IPS-18c (cell line): ENCODE measurements around the gene TCF7L2.
A peak's percentile ranks its signal among the peaks of the same experiment; 100 is the strongest.

ENCODE experiments used
- H3K4me3 ChIP-seq: 2 replicates; pipeline ENCODE4 v1.7.0; 2013; ENCODE audit warnings: low read depth, mild to moderate bottlenecking, low read length, moderate library complexity; ENCODE audit not compliant: insufficient read depth
- H3K9me3 ChIP-seq: one replicate; pipeline ENCODE4 v1.6.1; 2013; ENCODE audit warnings: mild to moderate bottlenecking, low read length, moderate library complexity; ENCODE audit not compliant: control insufficient read depth, insufficient read depth

The TCF7L2 gene

DNA sequence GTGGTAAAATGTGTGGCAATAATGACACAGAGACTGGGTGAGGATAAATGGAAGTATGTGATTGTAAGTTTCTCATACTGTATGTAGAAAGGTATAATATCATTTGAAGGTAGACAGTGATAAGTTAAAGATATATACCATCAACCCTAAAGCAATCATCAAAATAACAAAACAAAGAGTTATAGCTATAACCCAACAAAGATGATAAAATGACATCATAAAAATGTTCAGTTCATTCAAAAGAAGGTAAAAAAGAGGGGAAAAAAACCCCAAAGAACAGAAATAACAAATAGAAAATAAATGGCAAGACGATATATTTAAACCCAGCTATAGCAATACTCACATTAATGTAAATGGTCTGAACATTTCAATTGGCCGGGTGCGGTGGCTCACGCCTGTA lies 17.4 kb upstream of the TCF7L2 start:
- Histone ChIP-seq H3K4me3 (no peak overlapping the region), H3K9me3 (no peaks in the 10 kb centered on the region)

DNA sequence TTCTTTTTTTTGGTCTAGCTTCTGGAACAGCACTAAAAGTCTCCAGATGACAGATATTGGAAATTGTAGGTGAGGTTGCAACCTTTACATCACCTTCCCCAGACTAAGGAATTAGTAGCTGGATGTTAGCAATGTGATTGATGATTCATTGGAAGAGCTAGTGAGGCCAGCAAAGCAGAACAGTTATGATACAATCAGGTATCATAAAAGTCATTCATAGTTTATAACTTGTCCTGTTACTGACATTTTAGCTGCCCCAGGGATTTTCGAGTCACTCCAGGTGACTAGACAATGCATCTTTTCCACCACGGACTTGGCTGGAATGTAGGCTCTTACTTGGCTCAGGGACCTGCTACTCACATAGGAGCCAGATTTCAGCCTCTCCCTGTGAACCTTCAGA lies 15.9 kb upstream of the TCF7L2 start:
- Histone ChIP-seq H3K9me3 (no peaks in the 10 kb centered on the region), H3K4me3 (no peak overlapping the region)

DNA sequence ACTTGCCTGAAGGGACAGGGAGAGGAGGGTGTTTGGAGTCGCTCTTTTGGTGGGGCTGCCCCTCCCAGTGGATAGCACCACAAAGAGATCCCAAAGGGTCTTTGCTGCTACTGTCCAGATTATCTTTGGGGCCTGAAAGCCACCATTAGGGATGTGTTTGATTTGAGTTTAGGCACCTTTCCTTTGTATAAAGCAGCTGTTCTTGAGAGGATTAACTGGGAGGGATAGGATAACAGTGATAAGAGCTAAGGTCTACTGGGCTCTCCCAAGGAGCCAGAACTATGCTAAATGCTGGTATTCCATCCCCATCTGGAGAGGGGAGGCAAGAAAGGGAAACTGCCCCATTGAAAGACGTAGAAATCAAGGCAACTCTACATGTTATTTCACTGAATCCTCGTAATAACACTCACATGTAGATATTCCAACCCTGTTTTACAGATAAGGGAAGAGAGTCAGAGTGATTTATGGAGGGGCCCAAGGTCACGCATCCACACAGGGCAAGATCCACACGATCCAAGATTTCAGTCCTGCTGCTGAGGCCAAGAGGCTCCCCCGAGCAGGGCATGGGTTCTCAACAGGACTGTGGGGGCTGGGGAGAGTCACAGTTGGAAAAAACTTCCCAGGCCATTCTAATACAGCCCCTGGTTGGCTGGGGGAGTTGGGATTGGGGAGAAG lies 11.1 kb upstream of the TCF7L2 start:
- no peak overlapping the region for H3K4me3 ChIP-seq
- H3K9me3 ChIP-seq, result no peaks in the 10 kb centered on the region

DNA sequence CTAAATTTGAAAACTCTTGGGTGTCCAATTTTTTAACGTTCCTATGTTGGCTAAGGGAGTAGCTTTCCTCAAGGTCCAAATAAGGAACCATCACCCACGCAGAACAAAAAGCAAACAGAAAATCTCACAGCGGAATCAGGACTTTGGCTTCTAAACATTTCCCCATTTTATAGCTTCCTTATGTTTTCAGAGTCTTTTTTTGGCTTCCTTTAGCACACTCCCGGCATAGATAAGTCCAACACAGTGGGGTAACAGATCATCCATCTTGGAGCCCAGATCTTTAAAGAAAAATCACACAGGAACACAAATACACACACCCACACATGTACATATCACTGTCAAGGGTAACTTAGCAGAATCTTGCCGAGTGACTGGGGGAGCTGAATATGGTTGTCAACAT lies 4.2 kb upstream of the TCF7L2 start:
- no peaks in the 10 kb centered on the region for H3K9me3 ChIP-seq

DNA sequence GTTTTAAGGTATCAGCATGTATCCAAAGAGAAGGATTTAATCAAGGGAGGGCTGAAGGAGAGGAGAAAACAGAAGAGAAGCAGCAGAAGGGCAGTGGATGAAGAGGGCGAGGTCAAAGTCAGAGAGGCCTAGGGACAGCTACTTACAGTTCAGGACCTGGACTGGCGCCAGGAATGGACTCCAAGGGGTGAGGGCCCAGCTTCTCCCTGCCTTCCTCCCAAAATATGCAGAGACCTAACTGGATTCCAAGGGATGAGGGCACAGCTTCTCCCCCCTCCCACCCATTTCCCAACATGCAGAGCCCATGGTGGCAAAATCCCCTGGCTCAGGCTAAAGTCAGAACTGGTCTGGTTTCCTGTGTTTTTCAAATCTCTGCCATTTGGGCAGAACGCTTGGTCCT lies 3.4 kb upstream of the TCF7L2 start:
- H3K9me3 ChIP-seq, result no peaks in the 10 kb centered on the region
- H3K4me3 ChIP-seq, result no peak overlapping the region

More for the DNA sequence above, 4.2 kb upstream of the TCF7L2 start:
- no peak overlapping the region for H3K4me3 ChIP-seq

DNA sequence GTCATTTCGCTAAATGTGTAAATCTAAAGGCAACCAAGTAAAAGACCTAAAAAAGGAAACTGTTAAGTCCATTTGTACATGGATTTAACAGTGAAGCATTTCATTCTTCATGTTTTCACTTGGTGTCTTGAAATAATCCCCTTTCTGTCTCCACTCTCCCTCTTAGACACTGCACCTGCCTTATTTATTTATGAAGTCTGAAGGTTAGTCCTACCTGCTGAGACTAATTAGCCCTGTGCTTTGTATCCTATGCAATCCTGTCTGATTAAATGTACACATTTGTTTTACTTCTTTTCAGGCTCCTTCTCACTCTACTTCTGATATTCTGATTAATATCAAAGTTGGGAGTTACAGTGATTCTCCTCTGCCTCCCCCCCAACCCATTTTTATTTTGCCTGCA lies 1.9 kb upstream of the TCF7L2 start:
- Histone ChIP-seq H3K9me3 (no peaks in the 10 kb centered on the region), H3K4me3 (no peak overlapping the region)

DNA sequence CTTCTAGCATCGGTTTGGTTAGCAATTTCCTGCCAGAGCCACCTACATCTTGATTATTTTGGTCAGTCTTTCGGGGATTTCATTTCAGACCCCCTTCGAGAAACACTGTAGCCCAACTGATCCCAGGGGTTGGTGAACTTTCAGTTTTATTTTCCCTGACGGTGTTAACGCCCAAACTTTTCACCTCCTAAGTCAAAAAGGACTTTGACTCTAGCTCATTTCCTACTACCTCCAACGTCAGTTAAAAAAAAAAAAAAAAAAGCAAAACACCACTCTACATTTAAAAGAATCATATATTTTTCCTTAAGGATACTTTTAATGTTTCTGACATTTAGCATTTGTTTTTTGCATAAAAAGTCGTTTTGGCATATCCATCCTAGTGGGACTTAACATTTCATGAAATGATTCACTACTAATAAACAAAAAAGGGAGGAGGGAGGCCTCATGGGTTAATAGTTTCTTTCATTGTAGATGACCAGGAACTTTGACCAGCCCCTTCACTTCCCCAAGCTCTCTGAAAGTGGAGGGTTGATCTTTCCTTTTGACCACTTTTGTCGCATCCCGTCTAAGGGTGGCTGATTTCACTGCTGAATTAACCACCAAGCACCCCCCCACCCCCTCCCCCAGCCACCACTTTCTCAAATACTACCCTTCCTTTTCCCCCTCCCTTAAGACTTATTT lies 764 bp upstream of the TCF7L2 start:
- no peaks in the 10 kb centered on the region for H3K9me3 ChIP-seq
- no peak overlapping the region for H3K4me3 ChIP-seq

DNA sequence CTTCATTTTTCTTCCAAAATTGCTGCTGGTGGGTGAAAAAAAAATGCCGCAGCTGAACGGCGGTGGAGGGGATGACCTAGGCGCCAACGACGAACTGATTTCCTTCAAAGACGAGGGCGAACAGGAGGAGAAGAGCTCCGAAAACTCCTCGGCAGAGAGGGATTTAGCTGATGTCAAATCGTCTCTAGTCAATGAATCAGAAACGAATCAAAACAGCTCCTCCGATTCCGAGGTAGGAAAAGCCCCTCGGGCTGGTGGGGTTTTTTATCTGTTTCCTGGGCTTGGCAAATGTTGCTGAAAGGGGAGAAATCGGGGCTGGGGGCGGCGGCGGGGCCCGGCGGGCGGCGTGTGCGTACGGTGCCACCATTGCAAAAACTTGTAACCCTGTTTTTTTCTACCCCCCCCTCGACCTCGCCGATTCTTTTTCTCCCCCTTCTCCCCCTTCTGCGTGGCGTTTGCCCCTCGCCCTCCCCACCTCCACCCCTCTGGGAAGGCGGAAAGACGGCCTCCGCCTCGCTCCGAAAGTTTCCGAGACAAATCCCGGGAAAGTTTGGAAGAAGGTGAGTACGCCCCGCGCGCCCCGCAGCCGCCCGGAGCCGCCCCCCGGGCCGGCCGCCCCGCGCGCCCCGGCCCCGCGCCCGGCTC lies 789 bp downstream of the TCF7L2 start:
- no peaks in the 10 kb centered on the region for H3K9me3 ChIP-seq
- peak overlapping the region; percentile 84 for H3K4me3 ChIP-seq

DNA sequence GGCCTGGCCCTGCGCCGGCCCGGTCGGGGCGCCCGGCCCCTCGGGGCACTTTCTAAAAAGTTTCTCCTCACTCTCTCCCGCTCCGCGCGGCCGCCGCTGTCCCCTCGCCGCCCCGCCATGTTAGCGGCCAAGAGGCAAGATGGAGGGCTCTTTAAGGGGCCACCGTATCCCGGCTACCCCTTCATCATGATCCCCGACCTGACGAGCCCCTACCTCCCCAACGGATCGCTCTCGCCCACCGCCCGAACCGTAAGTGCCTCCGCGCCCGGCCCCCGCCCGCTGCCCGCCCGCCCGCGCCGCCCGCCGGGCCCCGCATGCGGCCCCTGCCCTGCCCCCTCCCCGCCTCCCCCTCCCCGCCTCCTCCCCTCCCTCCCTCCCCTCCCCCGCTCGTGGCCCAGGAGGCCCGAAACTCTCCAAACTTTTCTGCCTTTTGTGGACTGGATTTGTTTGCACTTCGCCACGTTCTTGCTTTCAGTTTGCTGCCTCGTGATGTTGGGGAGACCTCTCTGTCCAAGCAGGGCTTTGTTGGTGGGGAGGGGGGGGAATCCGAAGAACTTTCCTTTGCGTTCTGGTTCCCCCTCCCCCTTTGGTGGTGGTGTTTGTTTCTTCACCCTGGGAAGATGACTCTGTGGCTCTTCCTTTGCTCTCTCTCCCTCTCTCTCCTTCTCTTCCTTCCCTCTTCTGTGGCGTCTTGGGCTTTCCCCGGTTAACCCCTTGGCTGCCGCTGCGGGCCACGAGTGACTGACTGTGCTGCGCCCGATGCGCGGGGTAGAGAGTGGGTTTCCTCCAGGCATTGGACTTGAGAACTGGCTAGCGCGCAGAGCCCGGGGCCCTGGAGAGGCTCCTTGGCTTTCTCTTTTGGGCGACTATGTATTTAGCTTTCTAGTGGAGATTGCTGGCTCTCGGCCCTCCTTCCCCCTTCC lies 1.6 kb downstream of the TCF7L2 start:
- Histone ChIP-seq H3K4me3 (peak overlapping the region; percentile 84), H3K9me3 (no peaks in the 10 kb centered on the region)

DNA sequence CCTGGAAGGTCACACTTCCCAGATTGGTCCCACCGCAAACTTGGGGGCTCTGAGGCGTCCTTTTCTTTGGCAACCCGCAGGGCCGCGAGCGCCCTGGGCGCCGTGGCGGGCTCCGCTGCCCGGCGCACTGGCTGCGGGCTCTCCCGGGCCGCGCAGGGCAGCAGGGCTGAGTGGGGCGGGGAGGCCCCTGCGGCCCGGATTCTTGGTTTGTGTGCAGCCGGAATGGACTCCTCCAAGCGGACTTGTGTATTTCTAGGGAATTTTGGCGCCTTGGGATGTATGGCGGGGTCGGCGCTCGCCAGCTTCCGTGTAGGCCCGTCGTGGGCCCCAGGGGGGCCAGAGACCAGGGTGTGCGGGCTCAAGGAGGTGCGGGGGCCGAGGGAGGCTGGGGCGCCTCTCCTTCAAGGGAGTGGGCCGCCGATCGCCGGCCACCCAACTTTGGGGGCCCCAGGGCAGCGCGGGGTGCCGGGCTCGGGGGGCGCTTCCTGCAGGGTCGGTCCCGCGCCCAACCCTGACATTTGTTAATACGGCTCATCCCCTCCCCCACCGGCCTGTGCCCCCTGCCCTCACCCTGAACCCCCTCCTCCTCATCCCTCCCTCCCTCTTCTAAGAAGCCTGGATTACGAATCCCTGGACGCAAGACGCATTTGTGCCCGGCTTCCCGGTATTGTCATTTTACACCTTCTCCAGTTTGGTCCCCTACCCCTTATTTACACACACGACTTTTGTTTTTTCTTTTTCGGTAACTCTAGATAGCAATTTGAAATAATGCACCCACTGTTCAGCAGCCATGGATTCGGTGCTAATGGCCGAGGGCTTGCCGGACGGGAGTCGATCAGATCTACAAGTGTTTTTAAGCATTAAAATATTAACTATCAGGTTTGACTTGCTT lies 2.5 kb downstream of the TCF7L2 start:
- H3K4me3 ChIP-seq, result peak overlapping the region; percentile 83
- H3K9me3 ChIP-seq, result no peaks in the 10 kb centered on the region

DNA sequence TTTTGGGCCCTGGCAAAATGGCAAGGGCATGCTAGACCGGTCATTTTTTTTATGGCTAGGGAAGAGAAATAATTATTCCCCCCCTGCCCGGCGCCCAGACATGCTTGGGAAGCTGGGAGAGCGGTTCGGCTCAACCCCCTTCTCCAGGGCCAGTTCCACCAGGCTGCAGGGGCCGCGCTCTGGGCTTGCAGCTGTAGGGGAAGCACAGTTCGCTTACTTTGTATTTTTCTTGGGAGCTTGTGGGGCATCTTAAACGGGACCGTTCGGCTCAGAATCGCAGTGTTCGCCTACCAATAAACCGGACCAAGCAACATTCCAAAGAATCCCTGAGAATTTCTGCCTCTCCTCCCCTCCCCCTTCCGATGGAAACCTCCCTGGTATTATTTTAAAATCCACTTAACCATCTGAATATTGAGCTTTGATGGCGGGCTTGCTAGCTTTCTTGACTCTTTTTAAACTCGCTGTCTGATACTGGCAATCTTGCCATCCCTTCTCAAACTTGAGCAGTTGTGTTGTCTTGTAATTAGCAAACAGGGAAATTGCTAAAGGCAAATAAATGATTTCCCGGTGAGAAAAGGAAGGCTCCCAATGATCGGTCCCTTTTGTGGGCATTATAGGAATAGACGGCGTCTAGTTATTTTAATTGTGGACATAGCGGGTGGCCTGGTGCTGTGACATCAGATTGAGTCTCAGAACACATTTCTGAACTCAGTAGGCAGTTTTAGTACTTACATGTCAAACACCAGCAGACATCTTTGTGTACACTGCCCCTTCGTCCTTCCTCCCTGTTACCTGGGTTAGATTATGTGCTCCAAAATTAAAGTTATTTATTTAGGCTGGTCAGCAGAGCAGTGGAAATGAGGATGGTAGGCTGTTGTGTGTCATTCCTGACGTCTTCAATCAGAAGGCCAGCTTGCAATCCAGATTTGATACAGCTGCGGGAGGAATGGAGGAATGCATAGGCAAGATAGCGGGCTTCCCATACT lies 3.4 kb downstream of the TCF7L2 start:
- Histone ChIP-seq H3K9me3 (no peaks in the 10 kb centered on the region), H3K4me3 (peak overlapping the region; percentile 83)

DNA sequence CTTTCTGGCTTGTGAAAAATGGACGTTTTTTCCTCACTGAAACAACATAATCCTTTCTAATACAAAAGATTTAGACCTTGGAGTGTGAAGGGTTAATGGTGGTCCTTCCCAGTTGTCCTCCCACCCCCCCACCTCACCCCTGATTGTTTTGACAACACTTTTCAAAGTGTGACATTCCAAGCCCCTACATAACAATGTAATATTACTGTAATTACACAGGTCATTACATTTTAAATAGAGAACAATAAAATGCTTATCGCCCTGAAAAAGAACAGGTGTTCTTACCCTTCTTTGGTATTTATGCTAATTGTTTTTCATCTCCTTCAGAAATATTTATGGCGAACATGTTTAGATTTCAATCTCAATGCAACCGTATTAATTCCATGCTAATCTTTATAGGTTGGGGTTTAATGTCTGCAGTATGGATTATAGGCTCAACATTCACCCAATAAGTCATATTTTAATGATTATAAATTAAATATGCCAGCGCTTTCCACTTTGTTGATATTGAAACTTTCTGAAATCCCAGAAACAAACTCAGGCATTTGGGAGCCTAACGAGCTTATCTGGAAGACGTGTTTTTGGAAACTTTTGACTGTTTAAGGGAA lies 5.0 kb downstream of the TCF7L2 start:
- peak overlapping the region; percentile 29; the same call in 1 of the 2 replicates for H3K4me3 ChIP-seq
- H3K9me3 ChIP-seq, result no peaks in the 10 kb centered on the region

DNA sequence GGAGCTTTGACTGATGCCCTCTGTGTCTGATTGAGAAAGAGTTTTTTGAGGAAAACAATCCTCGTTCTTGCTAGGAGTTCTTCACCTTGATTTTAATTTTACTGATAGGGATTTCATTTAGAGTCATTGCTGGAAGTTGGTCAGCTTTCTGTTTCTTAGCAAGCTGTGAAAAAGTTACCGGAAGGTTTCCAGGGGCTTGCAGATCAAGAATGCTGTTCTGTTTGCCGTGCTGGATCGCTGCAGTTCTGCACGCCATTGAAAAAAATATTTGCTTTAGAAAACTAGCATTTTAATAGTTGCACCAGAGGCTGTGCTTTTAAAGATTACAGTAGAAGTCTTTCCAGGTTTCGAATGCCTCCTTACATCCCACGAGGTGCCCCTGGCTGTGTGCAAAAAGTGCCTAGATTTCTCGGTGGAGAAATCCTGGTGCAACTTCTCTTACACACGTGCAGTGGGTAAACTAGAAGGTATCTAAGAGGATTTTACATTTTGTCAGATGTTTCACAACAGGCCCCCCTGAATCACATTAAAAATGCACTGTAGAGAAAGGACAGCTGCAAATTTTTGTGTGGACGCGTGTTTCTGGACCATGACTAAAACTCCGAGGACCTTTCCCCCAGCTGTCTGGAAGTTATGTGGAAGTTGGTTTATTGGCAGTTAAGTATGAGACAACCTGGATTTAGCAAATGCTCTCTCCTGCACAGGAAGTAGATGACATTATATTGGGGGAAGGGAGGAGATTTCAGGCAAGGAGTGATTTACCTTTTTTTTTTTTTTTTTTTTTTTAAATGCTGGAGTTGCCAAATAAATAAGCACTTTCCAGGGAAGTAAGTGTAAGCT lies 5.8 kb downstream of the TCF7L2 start:
- no peaks in the 10 kb centered on the region for H3K9me3 ChIP-seq
- H3K4me3 ChIP-seq, result peak overlapping the region; percentile 38; the same call in 1 of the 2 replicates

DNA sequence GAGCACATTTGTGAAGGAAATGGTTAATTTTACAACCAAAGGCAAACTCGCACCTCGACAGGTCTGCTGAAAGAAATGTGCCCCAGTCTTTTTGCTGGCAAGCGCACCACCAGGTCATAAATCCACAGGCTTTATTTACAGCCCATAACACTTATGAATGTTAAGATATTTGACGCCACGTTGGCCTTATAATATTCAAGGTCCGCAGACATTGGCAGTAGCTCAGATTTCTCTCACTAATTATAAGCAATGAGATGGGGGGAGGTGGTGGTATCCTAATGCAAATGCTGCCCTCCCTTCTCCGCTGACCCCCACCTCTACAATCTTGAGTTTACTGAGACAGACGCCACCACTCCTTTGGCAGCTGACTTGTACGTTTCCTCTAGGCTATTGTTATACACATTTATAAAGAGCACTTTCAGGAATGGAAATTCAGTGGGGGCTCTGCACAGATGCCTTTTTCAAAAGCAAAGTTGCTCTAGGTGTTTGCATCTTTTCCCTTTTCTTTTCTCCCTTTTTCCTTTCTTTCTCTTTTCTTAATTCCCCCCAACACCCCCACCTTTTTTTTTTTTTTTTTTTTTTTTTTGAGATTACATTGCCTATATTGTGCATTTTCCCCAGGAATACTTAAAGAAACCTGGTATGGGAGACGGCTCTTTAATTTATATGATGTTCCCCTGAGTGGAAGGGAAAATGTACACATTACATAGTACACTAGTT lies 6.7 kb downstream of the TCF7L2 start:
- no peak overlapping the region for H3K4me3 ChIP-seq
- H3K9me3 ChIP-seq, result no peaks in the 10 kb centered on the region
